ENCODE measurements around the gene NCCRP1.

NCCRP1 gene

GRCh38 chr19:39181500-39182173 is 15.1 kb upstream of the NCCRP1 start:
- no peak for DNase-seq

GRCh38 chr19:39182174-39182505 is 14.6 kb upstream of the NCCRP1 start:
- DNase-seq, result no peak

GRCh38 chr19:39183104-39183503 is 13.7 kb upstream of the NCCRP1 start:
- DNase-seq, result no peak

DNA sequence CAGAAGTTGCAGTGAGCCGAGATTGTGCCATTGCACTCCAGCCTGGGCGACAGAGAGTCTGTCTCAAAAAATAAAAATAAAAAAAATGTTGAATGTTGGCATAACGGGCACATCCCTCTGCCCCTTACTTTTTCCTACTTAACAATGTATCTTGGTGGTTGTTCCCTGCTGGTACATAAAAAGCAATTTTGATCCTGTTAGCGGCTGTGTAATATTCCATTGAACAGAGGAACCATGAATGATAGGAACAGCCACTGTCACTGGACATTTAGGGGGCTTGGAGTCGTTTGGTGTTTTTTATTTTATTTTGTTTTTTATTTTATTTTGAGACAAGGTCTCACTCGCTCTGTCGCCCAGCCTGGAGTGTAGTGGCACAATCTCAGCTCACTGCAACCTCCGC is 10.4 kb upstream of the NCCRP1 start:
- no peak for DNase-seq

- no peak for DNase-seq
Measured at GRCh38 chr19:39187552-39187943, 9.2 kb upstream of the NCCRP1 start.

DNA sequence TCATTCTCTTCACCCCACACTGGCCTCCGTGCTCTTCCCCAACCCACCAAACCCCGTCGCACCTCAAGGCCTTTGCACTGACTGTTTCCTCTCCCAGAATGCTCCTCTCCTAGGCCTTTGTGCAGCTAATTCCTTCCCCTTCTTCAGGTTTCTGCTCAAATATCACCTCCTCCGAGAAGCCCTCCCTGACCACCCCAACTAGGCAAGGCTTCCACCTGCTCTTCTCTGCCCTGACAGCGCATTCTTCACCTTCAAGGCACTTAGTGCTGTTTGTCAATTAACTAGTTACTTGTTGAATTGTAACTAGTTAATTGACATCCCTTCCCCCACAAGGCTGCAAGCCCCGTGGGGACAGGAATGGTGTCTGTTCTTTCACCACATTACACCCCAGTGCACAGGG is 7.8 kb upstream of the NCCRP1 start:
- no peak for DNase-seq

GRCh38 chr19:39190768-39191167 is 6.0 kb upstream of the NCCRP1 start:
- DNase-seq, result no peak

- DNase-seq, result no peak
Measured at GRCh38 chr19:39192846-39193245, 3.9 kb upstream of the NCCRP1 start.

GRCh38 chr19:39193803-39194202 is 3.0 kb upstream of the NCCRP1 start:
- no peak for DNase-seq

DNA sequence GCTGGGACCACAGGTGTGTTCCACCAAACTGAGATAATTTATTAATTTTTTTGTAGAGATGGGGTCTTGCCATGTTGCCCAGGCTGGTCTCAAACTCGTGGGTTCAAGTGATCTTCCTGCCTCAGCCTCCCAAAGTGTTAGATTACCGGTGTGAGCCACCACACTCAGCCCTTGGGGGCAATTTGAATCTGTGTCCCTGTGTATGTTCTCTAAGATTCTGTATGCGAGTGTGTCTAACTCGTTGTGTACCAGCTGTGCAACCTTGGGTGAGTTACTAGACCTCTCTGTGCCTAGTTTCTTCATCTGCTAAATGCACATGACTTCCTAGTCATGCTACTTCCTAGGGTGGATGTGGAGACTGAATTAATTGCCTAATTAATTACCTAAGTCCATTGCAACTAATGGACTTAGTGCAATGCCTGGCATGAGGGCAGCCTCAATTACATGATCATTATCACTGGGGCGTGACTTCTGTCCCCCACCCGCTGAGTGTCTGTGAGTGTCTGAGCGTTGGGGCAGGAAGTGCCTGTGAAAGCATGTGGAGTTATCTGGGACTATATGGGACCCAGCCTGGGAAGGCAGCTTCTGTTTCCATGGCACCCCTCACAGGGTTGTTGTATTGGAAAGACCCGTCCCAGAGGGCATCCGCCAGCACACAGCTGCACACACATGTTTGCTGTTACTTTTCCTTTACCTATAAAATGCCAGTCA is 1.8 kb upstream of the NCCRP1 start:
- no peak for DNase-seq

- no peak for DNase-seq
Measured at GRCh38 chr19:39195755-39196154, 1.0 kb upstream of the NCCRP1 start.

DNA sequence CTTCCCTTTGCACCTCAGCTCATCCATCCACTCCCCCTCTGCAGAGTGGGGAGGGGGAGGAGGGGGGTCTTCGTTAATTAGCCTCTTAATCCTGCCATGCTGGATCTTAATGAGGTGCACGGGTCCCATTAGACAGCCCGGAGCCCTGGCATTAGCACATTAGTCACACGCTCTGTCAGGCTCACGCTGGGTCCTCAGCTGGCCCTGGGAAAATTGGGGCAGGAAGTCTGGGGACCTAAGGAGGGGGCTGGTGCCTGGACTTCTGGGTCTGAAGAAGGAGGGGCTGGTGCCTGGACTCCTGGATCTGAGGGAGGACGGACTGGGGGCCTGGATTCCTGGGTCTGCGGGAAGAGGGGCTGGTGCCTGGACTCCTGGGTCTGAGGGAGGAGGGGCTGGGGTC is 444 bp upstream of the NCCRP1 start:
- no peak for DNase-seq

GRCh38 chr19:39197808-39198207 is 1.0 kb downstream of the NCCRP1 start:
- DNase-seq, result no peak

- no peak for DNase-seq
Measured at GRCh38 chr19:39199025-39199424, 2.3 kb downstream of the NCCRP1 start.

DNA sequence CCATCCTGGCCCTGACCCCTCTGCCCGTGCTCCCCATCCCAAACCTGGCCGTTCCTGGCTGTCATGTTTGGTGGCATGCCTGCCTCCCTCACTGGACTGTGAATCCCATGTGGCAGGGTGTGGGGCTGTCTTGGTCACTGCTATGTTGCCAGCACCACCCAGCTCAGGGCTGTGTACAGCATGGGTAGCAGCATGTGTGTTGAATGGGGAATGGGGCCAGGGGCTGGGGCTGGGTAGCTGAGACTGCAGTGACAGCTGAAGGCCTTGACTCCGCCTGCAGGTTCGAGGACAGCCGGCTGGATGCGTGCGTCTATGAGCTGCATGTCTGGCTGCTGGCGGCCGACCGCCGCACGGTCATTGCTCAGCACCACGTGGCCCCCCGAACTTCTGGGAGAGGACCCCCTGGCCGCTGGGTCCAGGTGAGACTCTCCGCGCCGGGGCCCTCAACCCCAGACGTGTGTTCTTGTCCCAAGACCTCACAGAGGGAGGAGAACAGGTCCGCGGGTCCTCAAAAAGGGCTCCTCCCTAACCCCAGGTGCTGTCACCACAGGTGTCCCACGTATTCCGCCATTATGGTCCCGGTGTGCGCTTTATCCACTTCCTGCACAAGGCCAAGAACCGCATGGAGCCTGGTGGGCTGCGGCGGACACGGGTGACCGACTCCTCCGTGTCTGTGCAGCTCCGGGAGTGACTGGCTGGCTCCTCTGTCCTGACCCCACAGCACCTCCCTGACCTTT is 3.5 kb downstream of the NCCRP1 start:
- DNase-seq, result no peak

DNA sequence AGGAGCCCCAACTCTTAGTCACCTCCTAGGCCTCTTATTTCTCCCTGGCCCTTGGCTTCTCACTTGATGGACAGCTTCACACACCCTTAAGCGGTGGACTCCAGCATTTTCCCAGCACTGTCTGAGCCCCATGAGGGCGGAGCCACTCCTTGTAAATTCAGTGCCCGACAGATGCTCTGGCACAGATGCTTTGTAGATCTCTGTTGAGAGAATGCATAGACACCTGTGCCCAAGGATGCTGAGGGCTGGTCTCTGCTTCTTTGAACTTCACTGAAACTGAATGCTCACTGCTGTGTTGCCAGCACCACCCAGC is 4.0 kb downstream of the NCCRP1 start:
- DNase-seq, result no peak

- no peak for DNase-seq
Measured at GRCh38 chr19:39202998-39203355, 6.2 kb downstream of the NCCRP1 start.

DNA sequence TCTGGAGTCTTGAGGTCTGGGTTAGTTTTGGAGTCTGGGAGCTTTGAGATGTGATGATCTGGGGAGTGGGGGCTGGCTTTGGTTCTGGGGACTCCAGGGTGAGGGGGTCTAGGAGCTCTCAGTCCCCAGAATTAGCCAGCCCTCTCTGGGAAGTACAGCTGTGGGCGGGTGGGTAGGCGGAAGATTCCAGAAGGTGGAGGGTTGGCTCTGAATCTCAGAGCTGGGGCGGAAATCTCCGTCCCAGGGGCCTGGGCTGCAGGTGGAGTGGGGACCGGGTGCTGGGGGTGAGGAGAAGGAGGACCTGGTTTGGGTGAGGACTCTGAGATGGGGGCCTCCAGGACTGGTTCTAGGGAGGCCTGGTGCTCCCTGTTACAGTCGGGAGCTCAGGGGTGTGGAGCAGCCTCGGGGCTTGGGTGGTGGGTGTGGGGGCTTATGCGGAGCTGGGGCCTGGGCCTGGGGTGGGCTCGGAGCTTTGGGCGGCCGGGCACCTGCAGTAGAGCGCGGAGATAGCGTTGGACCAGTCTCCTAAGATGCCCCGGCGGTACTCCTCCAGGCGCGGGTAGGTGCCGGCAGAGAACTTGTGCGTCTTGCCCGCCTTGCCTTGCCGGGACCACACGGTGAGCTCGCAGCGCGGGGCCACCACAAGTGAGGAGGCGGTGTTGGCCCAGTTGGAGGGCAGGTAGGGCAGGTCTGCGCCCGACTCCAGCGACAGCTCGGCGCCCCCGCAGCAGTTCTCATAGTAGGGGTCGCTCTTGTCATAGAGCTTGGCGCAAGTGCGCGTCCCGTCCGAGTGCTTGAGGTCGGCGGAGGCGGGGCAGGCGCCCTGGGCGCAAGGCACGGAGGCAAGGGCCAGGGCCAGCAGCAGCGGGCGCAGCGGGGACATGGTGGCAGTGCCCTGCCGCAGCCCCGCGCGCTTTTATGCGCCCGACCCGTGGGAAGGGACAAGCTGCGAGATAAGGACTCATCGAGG is 6.9 kb downstream of the NCCRP1 start, which contains the start of gene SYCN:
Gene SYCN (minus strand): TSS at position 892 of the 970 bp plus-strand sequence. CDS start 9 bp downstream, at position 883.
- DNase-seq, result no peak

GRCh38 chr19:39205449-39205764 is 8.6 kb downstream of the NCCRP1 start:
- no peak for DNase-seq

DNA sequence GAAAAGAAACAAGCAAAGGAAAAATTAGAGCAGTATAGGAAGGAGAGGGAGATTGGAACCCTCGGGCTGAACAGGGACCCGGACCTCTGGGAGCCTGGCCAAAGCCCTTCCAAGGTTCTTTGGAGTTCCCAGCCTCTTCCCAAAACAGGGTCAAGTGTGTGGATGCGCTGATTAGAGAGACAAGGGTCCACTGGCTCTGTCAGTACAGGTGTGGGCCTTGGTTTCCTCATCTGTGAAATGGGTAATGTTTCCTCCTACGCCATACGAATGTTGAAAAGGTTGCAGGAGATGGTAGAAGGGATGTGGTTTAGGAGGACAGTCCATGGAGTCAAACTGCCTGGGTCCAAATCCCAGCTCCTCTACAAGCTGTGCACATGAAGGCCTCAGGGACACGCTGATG is 9.4 kb downstream of the NCCRP1 start:
- DNase-seq, result no peak

DNA sequence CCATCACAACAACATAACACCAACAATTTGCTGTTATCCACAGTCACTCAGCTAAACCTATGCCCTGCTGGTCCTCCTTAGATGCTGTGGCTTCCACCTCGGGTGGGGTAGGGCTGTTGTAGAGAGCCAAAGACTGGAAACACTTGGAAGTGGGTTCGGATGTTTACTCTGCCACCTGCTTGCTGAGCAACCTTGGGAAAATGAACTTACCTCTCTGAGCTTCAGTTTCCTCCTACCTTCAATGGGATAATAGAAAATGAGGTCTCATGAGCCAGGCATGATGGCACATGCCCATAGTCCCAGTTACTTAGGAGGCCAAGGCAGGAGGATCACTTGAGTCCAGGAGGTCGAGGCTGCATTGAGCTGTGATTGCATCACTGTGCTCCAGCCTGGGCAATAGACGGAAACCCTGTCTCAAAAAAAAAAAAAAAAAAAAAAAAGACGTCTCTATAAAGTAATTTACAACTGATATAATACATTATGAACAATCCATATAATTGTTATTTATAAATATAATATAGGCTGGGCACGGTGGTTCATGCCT is 10.6 kb downstream of the NCCRP1 start:
- DNase-seq, result no peak

DNA sequence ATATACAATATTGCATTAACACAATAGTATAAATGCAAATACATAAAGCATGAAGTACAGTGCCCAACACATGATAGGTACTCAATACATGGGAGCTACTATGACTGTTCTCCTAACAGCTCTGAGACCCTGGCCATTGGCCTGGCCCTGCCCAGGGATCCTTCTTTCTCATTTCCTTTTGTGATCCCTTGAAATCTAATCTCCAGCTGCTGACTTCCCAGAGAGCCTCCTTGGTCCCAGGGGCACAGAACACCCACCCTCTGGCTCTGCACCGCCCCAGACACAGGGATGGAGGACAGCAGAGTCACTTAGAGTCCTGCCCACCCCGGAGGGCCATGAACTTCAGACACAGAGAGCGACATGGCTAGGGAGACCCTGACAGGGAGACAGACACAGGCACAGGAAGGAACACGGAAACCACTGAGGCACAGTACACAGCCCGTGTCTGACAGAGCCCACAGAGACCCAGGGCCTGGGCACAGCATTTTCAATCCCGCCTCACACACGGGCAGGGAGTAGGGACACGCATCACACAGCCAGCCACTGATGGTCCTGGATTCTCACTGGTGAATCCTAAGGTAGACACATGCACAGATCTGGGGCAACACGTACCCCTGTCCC is 11.5 kb downstream of the NCCRP1 start:
- no peak for DNase-seq

GRCh38 chr19:39209196-39209595 is 12.4 kb downstream of the NCCRP1 start:
- no peak for DNase-seq

Measured in COR-L47 (cell line).